Measurements from ENCODE around the gene FOXP1. TPM values are rescaled to one million over a fixed set of nuclear protein-coding genes. Genes with fewer than 3 reads are reported as not detected.

Gene FOXP1
- total RNA-seq, 1 experiment from 2014 or later, result 75.3 TPM

DNA sequence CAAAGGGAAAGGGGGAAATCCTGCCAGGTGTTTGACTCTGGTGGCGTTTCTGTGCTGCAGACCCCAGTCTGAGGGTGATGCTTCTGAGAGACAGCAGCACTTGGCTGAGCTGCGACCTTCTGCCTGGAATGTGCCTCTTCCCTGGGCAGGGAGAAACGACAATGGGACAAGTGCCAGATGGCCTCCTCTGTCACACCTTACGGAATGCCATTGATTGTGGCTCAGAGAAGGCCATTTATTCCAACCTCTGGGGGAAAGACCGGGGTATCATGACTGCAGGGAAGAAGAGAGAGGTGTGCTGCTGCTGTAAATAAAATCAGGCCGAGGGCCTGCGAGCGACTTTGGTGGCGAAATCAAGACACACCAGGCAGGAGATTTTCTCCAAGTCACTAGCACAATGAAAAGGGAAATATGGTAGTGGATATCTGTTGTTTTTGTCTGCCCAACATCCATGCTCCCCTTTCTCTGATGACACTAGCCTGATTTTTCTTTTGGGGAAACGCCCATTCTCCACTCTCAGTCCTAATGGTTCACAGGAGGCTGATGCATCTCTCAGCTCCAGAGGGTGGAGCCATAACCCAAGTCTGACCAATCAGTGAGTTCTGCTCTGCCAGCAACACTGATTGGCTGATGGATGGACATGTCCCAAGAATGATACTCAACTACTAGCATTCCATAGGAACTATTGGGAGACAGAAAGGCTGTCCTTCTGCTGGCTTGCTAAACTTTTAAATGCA lies 336.1 kb downstream of the FOXP1 start:
- no peak overlapping the region for H2BK15ac ChIP-seq (ENCODE audit: low read depth, low read length)
- Mint-ChIP-seq H3K4me3 (no peak overlapping the region; a peak in 2 of 5 replicates), H3K4me1 (peaks cover 54 to 61% of the 10 kb centered on the region in 2 experiments), H3K27me3 (ENCODE audit: low read depth) (no peaks in the 10 kb centered on the region), H3K27ac (peak overlapping the region; percentile 62 to 95 (median 92); a peak in 5 of 7 replicates), H3K36me3 (ENCODE audit: insufficient read depth in 1 of 3, low read depth in 3 of 3) (no peaks in the 10 kb centered on the region), H3K9me3 (no peaks in the 10 kb centered on the region)
- no peak overlapping the region for H3K4ac ChIP-seq (ENCODE audit: low read depth, low read length)
- no peak overlapping the region for H3K18ac ChIP-seq (ENCODE audit: insufficient read length, low read depth, low read length)
- H2BK20ac ChIP-seq (ENCODE audit: low read depth, low read length, poor library complexity, severe bottlenecking), result no peak overlapping the region
- H3K23me2 ChIP-seq (ENCODE audit: insufficient read length, low read depth, low read length, poor library complexity, severe bottlenecking), result no peaks in the 10 kb centered on the region
- H2BK120ac ChIP-seq (ENCODE audit: low read depth, low read length, poor library complexity, severe bottlenecking), result no peak overlapping the region
- H3K9me3 ChIP-seq (ENCODE audit: control insufficient read depth, low read depth, low read length), result no peaks in the 10 kb centered on the region
- no peak overlapping the region for H3K4me2 ChIP-seq (ENCODE audit: insufficient read depth, insufficient read length, low read length)
- WGBS (ENCODE audit: extremely low coverage, insufficient read length, low lambda C conversion rate), result no CpG with 5 or more reads among the region's 10 CpGs
- TF ChIP-seq, protein P1, sequence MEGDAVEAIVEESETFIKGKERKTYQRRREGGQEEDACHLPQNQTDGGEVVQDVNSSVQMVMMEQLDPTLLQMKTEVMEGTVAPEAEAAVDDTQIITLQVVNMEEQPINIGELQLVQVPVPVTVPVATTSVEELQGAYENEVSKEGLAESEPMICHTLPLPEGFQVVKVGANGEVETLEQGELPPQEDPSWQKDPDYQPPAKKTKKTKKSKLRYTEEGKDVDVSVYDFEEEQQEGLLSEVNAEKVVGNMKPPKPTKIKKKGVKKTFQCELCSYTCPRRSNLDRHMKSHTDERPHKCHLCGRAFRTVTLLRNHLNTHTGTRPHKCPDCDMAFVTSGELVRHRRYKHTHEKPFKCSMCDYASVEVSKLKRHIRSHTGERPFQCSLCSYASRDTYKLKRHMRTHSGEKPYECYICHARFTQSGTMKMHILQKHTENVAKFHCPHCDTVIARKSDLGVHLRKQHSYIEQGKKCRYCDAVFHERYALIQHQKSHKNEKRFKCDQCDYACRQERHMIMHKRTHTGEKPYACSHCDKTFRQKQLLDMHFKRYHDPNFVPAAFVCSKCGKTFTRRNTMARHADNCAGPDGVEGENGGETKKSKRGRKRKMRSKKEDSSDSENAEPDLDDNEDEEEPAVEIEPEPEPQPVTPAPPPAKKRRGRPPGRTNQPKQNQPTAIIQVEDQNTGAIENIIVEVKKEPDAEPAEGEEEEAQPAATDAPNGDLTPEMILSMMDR (conservative IDR thresholded peaks at IDR 0.05), result 0 out of 3 replicates have a peak, but pooled peaks have one; percentile 11
- H3T11ph ChIP-seq (ENCODE audit: low read length), result no peak overlapping the region
- H3K4me1 ChIP-seq (ENCODE audit: insufficient read depth, low read length), result peaks cover 24% of the 10 kb centered on the region; the same call in 1 of the 2 replicates
- H2BK12ac ChIP-seq (ENCODE audit: insufficient read length, low read depth, low read length), result no peak overlapping the region
- no peaks in the 10 kb centered on the region for H4K20me1 ChIP-seq (ENCODE audit: control insufficient read depth, insufficient read depth, insufficient read length)
- no peaks in the 10 kb centered on the region for H3K79me1 ChIP-seq (ENCODE audit: insufficient read depth, low read depth, low read length, poor library complexity, severe bottlenecking)
- no peak overlapping the region for H2BK5ac ChIP-seq (ENCODE audit: insufficient read length, low read length)
- no peak overlapping the region for H2AFZ ChIP-seq (ENCODE audit: low read length)
- no peak overlapping the region for H2AK5ac ChIP-seq (ENCODE audit: insufficient read length, low read length)
- H3K79me2 ChIP-seq (ENCODE audit: insufficient read depth, low read length), result no peaks in the 10 kb centered on the region; the same call in 1 of the 2 replicates
- no peak overlapping the region for H4K8ac ChIP-seq (replicated peaks; ENCODE audit: insufficient read length, low read depth, low read length)
- H3K56ac ChIP-seq (ENCODE audit: insufficient read length, low read depth, low read length), result no peak overlapping the region
- no peak overlapping the region for H3K27ac ChIP-seq (ENCODE audit: insufficient read length, low read depth, low read length)
- no peaks in the 10 kb centered on the region for H3K27me3 ChIP-seq (ENCODE audit: insufficient read depth, low read length)
- DNase-seq, result peak; percentile 75
- no peak overlapping the region for H4K5ac ChIP-seq (ENCODE audit: insufficient read length, low read depth, low read length)
- no peak overlapping the region for H4K91ac ChIP-seq (ENCODE audit: insufficient read length, low read depth, low read length)
- no peak overlapping the region for H3K14ac ChIP-seq (ENCODE audit: insufficient read depth, low read length)
- no peak overlapping the region for H3K23ac ChIP-seq (ENCODE audit: insufficient read length, low read depth, low read length)
- H3K9ac ChIP-seq (ENCODE audit: extremely low read depth, insufficient read length, low read length), result no peak overlapping the region

Measured in H9 (cell line).